IPS-18a (cell line): ENCODE results near the gene ANO6.

Source experiments
- H3K27ac ChIP-seq: one replicate; pipeline ENCODE4 v1.5.1; 2013; ENCODE audit warnings: low read length
- H3K27me3 ChIP-seq: one replicate; pipeline ENCODE4 v1.6.1; 2013; ENCODE audit warnings: mild to moderate bottlenecking, low read length; ENCODE audit not compliant: control insufficient read depth, insufficient read depth
- H3K36me3 ChIP-seq: one replicate; pipeline ENCODE4 v1.6.1; 2013; ENCODE audit warnings: low read depth, low read length; ENCODE audit not compliant: control insufficient read depth
- H3K4me1 ChIP-seq: one replicate; pipeline ENCODE4 v1.6.1; 2013; ENCODE audit warnings: low read depth, low read length; ENCODE audit not compliant: control insufficient read depth
- H3K4me3 ChIP-seq: one replicate; pipeline ENCODE4 v1.5.1; 2013; ENCODE audit warnings: low read length
- H3K9ac ChIP-seq: one replicate; pipeline ENCODE4 v1.6.1; 2013; ENCODE audit warnings: mild to moderate bottlenecking, low read length, moderate library complexity
- H3K9me3 ChIP-seq: one replicate; pipeline ENCODE4 v1.6.1; 2013; ENCODE audit warnings: low read depth, low read length; ENCODE audit not compliant: control insufficient read depth

Gene ANO6

GRCh38 chr12:45286621-45287020, 70.7 kb downstream of the ANO6 start:
- Histone ChIP-seq H3K9ac (no peak overlapping the region), H3K36me3 (no peaks in the 10 kb centered on the region), H3K27me3 (no peaks in the 10 kb centered on the region), H3K27ac (no peak overlapping the region), H3K4me1 (peaks cover 14% of the 10 kb centered on the region), H3K9me3 (no peaks in the 10 kb centered on the region), H3K4me3 (no peak overlapping the region)

- Histone ChIP-seq H3K9me3 (no peaks in the 10 kb centered on the region), H3K9ac (no peak overlapping the region), H3K27ac (no peak overlapping the region), H3K36me3 (no peaks in the 10 kb centered on the region), H3K4me1 (peaks cover 2% of the 10 kb centered on the region), H3K27me3 (no peaks in the 10 kb centered on the region), H3K4me3 (no peak overlapping the region)
These were observed 73.6 kb downstream of the ANO6 start for GRCh38 chr12:45289245-45290215.

GRCh38 chr12:45290216-45290605, 74.3 kb downstream of the ANO6 start:
- Histone ChIP-seq H3K4me1 (no peaks in the 10 kb centered on the region), H3K9me3 (no peaks in the 10 kb centered on the region), H3K27ac (no peak overlapping the region), H3K27me3 (no peaks in the 10 kb centered on the region), H3K4me3 (no peak overlapping the region), H3K9ac (no peak overlapping the region), H3K36me3 (no peaks in the 10 kb centered on the region)

GRCh38 chr12:45291518-45291917, 75.6 kb downstream of the ANO6 start:
- Histone ChIP-seq H3K4me1 (no peaks in the 10 kb centered on the region), H3K9ac (no peak overlapping the region), H3K36me3 (no peaks in the 10 kb centered on the region), H3K9me3 (no peaks in the 10 kb centered on the region), H3K4me3 (no peak overlapping the region), H3K27me3 (no peaks in the 10 kb centered on the region), H3K27ac (no peak overlapping the region)

- no peaks in the 10 kb centered on the region for H3K27me3 ChIP-seq
- H3K9ac ChIP-seq, result no peak overlapping the region
- H3K27ac ChIP-seq, result no peak overlapping the region
- H3K4me3 ChIP-seq, result no peak overlapping the region
- no peaks in the 10 kb centered on the region for H3K36me3 ChIP-seq
- H3K9me3 ChIP-seq, result no peaks in the 10 kb centered on the region
- no peaks in the 10 kb centered on the region for H3K4me1 ChIP-seq
These were observed 76.7 kb downstream of the ANO6 start for GRCh38 chr12:45292486-45293195.

GRCh38 chr12:45294906-45295305, 79.0 kb downstream of the ANO6 start:
- no peak overlapping the region for H3K27ac ChIP-seq
- no peaks in the 10 kb centered on the region for H3K9me3 ChIP-seq
- H3K4me3 ChIP-seq, result no peak overlapping the region

GRCh38 chr12:45296046-45296586, 80.2 kb downstream of the ANO6 start:
- H3K4me1 ChIP-seq, result no peaks in the 10 kb centered on the region
- H3K9ac ChIP-seq, result no peak overlapping the region
- H3K27ac ChIP-seq, result no peak overlapping the region
- no peak overlapping the region for H3K4me3 ChIP-seq
- H3K36me3 ChIP-seq, result no peaks in the 10 kb centered on the region
- H3K27me3 ChIP-seq, result no peaks in the 10 kb centered on the region
- no peaks in the 10 kb centered on the region for H3K9me3 ChIP-seq

More at GRCh38 chr12:45294906-45295305, 79.0 kb downstream of the ANO6 start:
- H3K4me1 ChIP-seq, result no peaks in the 10 kb centered on the region
- no peak overlapping the region for H3K9ac ChIP-seq
- H3K27me3 ChIP-seq, result no peaks in the 10 kb centered on the region
- H3K36me3 ChIP-seq, result no peaks in the 10 kb centered on the region

GRCh38 chr12:45298047-45298446, 82.2 kb downstream of the ANO6 start:
- Histone ChIP-seq H3K4me3 (no peak overlapping the region), H3K4me1 (no peaks in the 10 kb centered on the region), H3K27ac (no peak overlapping the region), H3K27me3 (no peaks in the 10 kb centered on the region), H3K9me3 (no peaks in the 10 kb centered on the region), H3K9ac (no peak overlapping the region), H3K36me3 (no peaks in the 10 kb centered on the region)

- H3K36me3 ChIP-seq, result no peaks in the 10 kb centered on the region
- H3K27me3 ChIP-seq, result no peaks in the 10 kb centered on the region
- H3K27ac ChIP-seq, result no peak overlapping the region
- H3K4me1 ChIP-seq, result no peaks in the 10 kb centered on the region
- H3K9ac ChIP-seq, result no peak overlapping the region
- no peaks in the 10 kb centered on the region for H3K9me3 ChIP-seq
- no peak overlapping the region for H3K4me3 ChIP-seq
These were observed 83.1 kb downstream of the ANO6 start for GRCh38 chr12:45298721-45299692.

- no peak overlapping the region for H3K27ac ChIP-seq
- no peak overlapping the region for H3K4me3 ChIP-seq
- H3K36me3 ChIP-seq, result no peaks in the 10 kb centered on the region
- H3K27me3 ChIP-seq, result no peaks in the 10 kb centered on the region
- H3K9me3 ChIP-seq, result no peaks in the 10 kb centered on the region
- no peaks in the 10 kb centered on the region for H3K4me1 ChIP-seq
- no peak overlapping the region for H3K9ac ChIP-seq
These were observed 86.9 kb downstream of the ANO6 start for GRCh38 chr12:45302621-45303369.
